GM23338 (cell line): ENCODE results near the gene HMGCS2. TPM values are rescaled to one million over a fixed set of nuclear protein-coding genes. Genes with fewer than 3 reads are reported as not detected.

Source experiments
- ATAC-seq: fragments of 200-7000 bp; cut with Tn5 transposase; 3 replicates; pipeline ENCODE4 v1.9.1; 2020
- DNase-seq: peaks from one replicate; pipeline ENCODE4 v3.0.0-alpha.2; 2015; ENCODE audit warnings: low spot score
- H2AFZ ChIP-seq: fragments of 200-600 bp; sonication (generic); 2 replicates; pipeline ENCODE4 v1.8.0; 2016; ENCODE audit warnings: antibody characterized with exemption, mild to moderate bottlenecking, moderate library complexity
- H3F3A ChIP-seq: fragments of 200-600 bp; sonication (generic); replicated peaks from 2 replicates; pipeline ENCODE4 v1.8.0; 2017; ENCODE audit warnings: antibody characterized with exemption, mixed run types, low read depth
- H3K27ac ChIP-seq: fragments of 200-600 bp; sonication (generic); 2 replicates; pipeline ENCODE4 v1.6.1; 2016; ENCODE audit warnings: low read depth
- H3K27me3 ChIP-seq: fragments of 200-600 bp; sonication (generic); 2 replicates; pipeline ENCODE4 v1.8.0; 2016; ENCODE audit warnings: mild to moderate bottlenecking, mixed run types, moderate library complexity; ENCODE audit not compliant: insufficient read depth
- H3K36me3 ChIP-seq: fragments of 200-600 bp; sonication (generic); 2 replicates; pipeline ENCODE4 v1.8.0; 2016; ENCODE audit warnings: mild to moderate bottlenecking; ENCODE audit not compliant: insufficient read depth
- H3K4me1 ChIP-seq: fragments of 200-600 bp; sonication (generic); 2 replicates; pipeline ENCODE4 v1.8.0; 2016; ENCODE audit warnings: mild to moderate bottlenecking, moderate library complexity; ENCODE audit not compliant: insufficient read depth
- H3K4me2 ChIP-seq: fragments of 200-600 bp; sonication (generic); 2 replicates; pipeline ENCODE4 v1.7.1; 2017; ENCODE audit warnings: mixed run types
- H3K4me3 ChIP-seq: fragments of 200-600 bp; sonication (generic); 2 replicates; pipeline ENCODE4 v1.6.1; 2016; ENCODE audit warnings: mixed run types
- H3K79me2 ChIP-seq: fragments of 200-600 bp; sonication (generic); replicated peaks from 2 replicates; pipeline ENCODE4 v1.8.0; 2017; ENCODE audit warnings: mild to moderate bottlenecking; ENCODE audit not compliant: insufficient read depth
- H3K9me2 ChIP-seq: fragments of 200-600 bp; sonication (generic); 2 replicates; pipeline ENCODE4 v1.8.0; 2017; ENCODE audit not compliant: insufficient read depth
- H4K20me1 ChIP-seq: fragments of 200-600 bp; sonication (generic); replicated peaks from 2 replicates; pipeline ENCODE4 v1.8.0; 2017; ENCODE audit warnings: mild to moderate bottlenecking; ENCODE audit not compliant: insufficient read depth
- H3K27ac Mint-ChIP-seq: 2 replicates; pipeline ENCODE4 v1.8.0; 2020; ENCODE audit warnings: inconsistent platforms, mild to moderate bottlenecking, moderate library complexity, mixed read lengths
- H3K27me3 Mint-ChIP-seq: 3 replicates; pipeline ENCODE4 v1.8.0; 2022; ENCODE audit warnings: low read depth, mild to moderate bottlenecking, moderate library complexity, mixed read lengths, inconsistent platforms; ENCODE audit not compliant: insufficient read depth, poor library complexity
- H3K36me3 Mint-ChIP-seq: 3 replicates; pipeline ENCODE4 v1.8.0; 2021; ENCODE audit warnings: low read depth, mild to moderate bottlenecking, inconsistent platforms, moderate library complexity, mixed read lengths
- H3K4me1 Mint-ChIP-seq: 3 replicates; pipeline ENCODE4 v1.8.0; 2020; ENCODE audit warnings: mild to moderate bottlenecking, inconsistent platforms, mixed read lengths
- H3K4me3 Mint-ChIP-seq: 3 replicates; pipeline ENCODE4 v1.8.0; 2021; ENCODE audit warnings: moderate library complexity, mild to moderate bottlenecking, inconsistent platforms, mixed read lengths
- H3K9me3 Mint-ChIP-seq: 3 replicates; pipeline ENCODE4 v1.8.0; 2020; ENCODE audit warnings: moderate library complexity, mild to moderate bottlenecking, inconsistent platforms, mixed read lengths
- EZH2 ChIP-seq: fragments of 200-600 bp; sonication (generic); IDR thresholded peaks from one replicate; pipeline ENCODE4 v1.8.0; 2017; ENCODE audit warnings: antibody characterized with exemption, mild to moderate bottlenecking, low read depth; ENCODE audit not compliant: unreplicated experiment
- EZH2phosphoT487 ChIP-seq: fragments of 200-600 bp; sonication (generic); IDR thresholded peaks from one replicate; pipeline ENCODE4 v1.8.1; 2018; ENCODE audit warnings: antibody characterized with exemption; ENCODE audit not compliant: unreplicated experiment
- JUNB ChIP-seq: IDR thresholded peaks from one replicate; pipeline ENCODE4 v1.6.1; 2016; ENCODE audit warnings: antibody characterized with exemption; ENCODE audit not compliant: unreplicated experiment
- POLR2AphosphoS5 ChIP-seq: IDR thresholded peaks from 2 replicates; pipeline ENCODE4 v1.6.1; 2016; ENCODE audit warnings: antibody characterized with exemption, low read depth
- STAT1 ChIP-seq: IDR thresholded peaks from one replicate; pipeline ENCODE4 v1.6.1; 2016; ENCODE audit warnings: antibody characterized with exemption; ENCODE audit not compliant: unreplicated experiment
- ZNF114 ChIP-seq: fragments of 250-450 bp; sonication (Bioruptor Pico); IDR thresholded peaks from 2 replicates; pipeline ENCODE4 v1.5.0; 2020; ENCODE audit warnings: mild to moderate bottlenecking, moderate library complexity
- ZNF331 ChIP-seq: fragments of 250-450 bp; sonication (Bioruptor Pico); IDR thresholded peaks from 2 replicates; pipeline ENCODE4 v1.5.0; 2020; ENCODE audit warnings: low read depth, mild to moderate bottlenecking, moderate library complexity
- ZNF462 ChIP-seq: fragments of 250-450 bp; sonication (Bioruptor Pico); IDR thresholded peaks from 2 replicates; pipeline ENCODE4 v1.5.0; 2020; ENCODE audit warnings: mild to moderate bottlenecking, moderate library complexity
- polyA plus RNA-seq: library from polyadenylated mRNA; unstranded; fragments of >200 nt; fragmentation: Nextera tagmentation; extraction: Ambion mirVana; gene quantifications from 2 replicates; pipeline ENCODE4 v1.2.1, GENCODE V29; 2016
- total RNA-seq: library from RNA; depleted of rRNA; stranded (reverse); fragments of >200 nt; shearing (Covaris generic); gene quantifications from 2 replicates; pipeline ENCODE4 v1.2.3, GENCODE V29; 2014
- TF ChIP-seq, protein P1 (sequence below): IDR thresholded peaks from one replicate; pipeline ENCODE4 v1.6.1; 2018; ENCODE audit warnings: antibody characterized with exemption; ENCODE audit not compliant: unreplicated experiment
- TF ChIP-seq, protein P2 (sequence below), 2 experiments: fragments of 200-600 bp in 1 of 2; sonication (generic) in 1 of 2; conservative IDR thresholded peaks; 2 replicates each; pipeline versions ENCODE4 v1.5.1 to v1.6.1; 2016 to 2017; ENCODE audit warnings: antibody characterized with exemption in 2 of 2, low read depth in 2 of 2, mild to moderate bottlenecking in 2 of 2, moderate library complexity in 1 of 2

Gene HMGCS2
- total and polyA plus RNA-seq, 2 experiments from 2014 or later: not detected

- no peaks in the 10 kb centered on the region for H3F3A ChIP-seq
- ATAC-seq: no peak
- no peak overlapping the region for H3K4me2 ChIP-seq
- no peaks in the 10 kb centered on the region for H4K20me1 ChIP-seq
- no peaks in the 10 kb centered on the region for H3K79me2 ChIP-seq
- Mint-ChIP-seq H3K36me3 (no peaks in the 10 kb centered on the region), H3K27ac (no peak overlapping the region), H3K4me3 (no peak overlapping the region), H3K9me3 (no peaks in the 10 kb centered on the region), H3K4me1 (no peaks in the 10 kb centered on the region), H3K27me3 (peaks cover 2% of the 10 kb centered on the region)
- TF ChIP-seq ZNF462 (CRISPR knock-in tag) (no peak), POLR2AphosphoS5 (no peak)
- no peaks in the 10 kb centered on the region for H3K27me3 ChIP-seq
- no peak overlapping the region for H3K4me3 ChIP-seq
- DNase-seq: no peak
- H3K9me2 ChIP-seq: no peaks in the 10 kb centered on the region
- no peaks in the 10 kb centered on the region for H3K4me1 ChIP-seq
- no peak overlapping the region for H2AFZ ChIP-seq
- H3K36me3 ChIP-seq: no peaks in the 10 kb centered on the region
- H3K27ac ChIP-seq: no peak overlapping the region
Observed at GRCh38 chr1:119799003-119799402, 30.3 kb upstream of the HMGCS2 start.

GRCh38 chr1:119797606-119798005, 28.9 kb upstream of the HMGCS2 start:
- H3K9me3 Mint-ChIP-seq: no peaks in the 10 kb centered on the region
- no peak overlapping the region for H3K4me3 Mint-ChIP-seq
- DNase-seq: no peak
- Histone ChIP-seq H4K20me1 (no peaks in the 10 kb centered on the region), H3F3A (no peaks in the 10 kb centered on the region), H3K9me2 (no peaks in the 10 kb centered on the region), H3K27me3 (no peaks in the 10 kb centered on the region), H3K36me3 (no peaks in the 10 kb centered on the region), H3K27ac (no peak overlapping the region), H3K4me1 (no peaks in the 10 kb centered on the region), H3K4me2 (no peak overlapping the region), H3K79me2 (no peaks in the 10 kb centered on the region), H2AFZ (no peak overlapping the region), H3K4me3 (no peak overlapping the region)
- no peak overlapping the region for H3K27ac Mint-ChIP-seq
- no peaks in the 10 kb centered on the region for H3K36me3 Mint-ChIP-seq
- no peak for ATAC-seq
- no peaks in the 10 kb centered on the region for H3K4me1 Mint-ChIP-seq
- peaks cover 2% of the 10 kb centered on the region for H3K27me3 Mint-ChIP-seq
- TF ChIP-seq EZH2phosphoT487: no peak
- TF ChIP-seq, protein P1, sequence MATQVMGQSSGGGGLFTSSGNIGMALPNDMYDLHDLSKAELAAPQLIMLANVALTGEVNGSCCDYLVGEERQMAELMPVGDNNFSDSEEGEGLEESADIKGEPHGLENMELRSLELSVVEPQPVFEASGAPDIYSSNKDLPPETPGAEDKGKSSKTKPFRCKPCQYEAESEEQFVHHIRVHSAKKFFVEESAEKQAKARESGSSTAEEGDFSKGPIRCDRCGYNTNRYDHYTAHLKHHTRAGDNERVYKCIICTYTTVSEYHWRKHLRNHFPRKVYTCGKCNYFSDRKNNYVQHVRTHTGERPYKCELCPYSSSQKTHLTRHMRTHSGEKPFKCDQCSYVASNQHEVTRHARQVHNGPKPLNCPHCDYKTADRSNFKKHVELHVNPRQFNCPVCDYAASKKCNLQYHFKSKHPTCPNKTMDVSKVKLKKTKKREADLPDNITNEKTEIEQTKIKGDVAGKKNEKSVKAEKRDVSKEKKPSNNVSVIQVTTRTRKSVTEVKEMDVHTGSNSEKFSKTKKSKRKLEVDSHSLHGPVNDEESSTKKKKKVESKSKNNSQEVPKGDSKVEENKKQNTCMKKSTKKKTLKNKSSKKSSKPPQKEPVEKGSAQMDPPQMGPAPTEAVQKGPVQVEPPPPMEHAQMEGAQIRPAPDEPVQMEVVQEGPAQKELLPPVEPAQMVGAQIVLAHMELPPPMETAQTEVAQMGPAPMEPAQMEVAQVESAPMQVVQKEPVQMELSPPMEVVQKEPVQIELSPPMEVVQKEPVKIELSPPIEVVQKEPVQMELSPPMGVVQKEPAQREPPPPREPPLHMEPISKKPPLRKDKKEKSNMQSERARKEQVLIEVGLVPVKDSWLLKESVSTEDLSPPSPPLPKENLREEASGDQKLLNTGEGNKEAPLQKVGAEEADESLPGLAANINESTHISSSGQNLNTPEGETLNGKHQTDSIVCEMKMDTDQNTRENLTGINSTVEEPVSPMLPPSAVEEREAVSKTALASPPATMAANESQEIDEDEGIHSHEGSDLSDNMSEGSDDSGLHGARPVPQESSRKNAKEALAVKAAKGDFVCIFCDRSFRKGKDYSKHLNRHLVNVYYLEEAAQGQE: no peak
- TF ChIP-seq ZNF114 (CRISPR knock-in tag): no peak
- TF ChIP-seq ZNF331 (CRISPR knock-in tag): no peak
- TF ChIP-seq, protein P2, sequence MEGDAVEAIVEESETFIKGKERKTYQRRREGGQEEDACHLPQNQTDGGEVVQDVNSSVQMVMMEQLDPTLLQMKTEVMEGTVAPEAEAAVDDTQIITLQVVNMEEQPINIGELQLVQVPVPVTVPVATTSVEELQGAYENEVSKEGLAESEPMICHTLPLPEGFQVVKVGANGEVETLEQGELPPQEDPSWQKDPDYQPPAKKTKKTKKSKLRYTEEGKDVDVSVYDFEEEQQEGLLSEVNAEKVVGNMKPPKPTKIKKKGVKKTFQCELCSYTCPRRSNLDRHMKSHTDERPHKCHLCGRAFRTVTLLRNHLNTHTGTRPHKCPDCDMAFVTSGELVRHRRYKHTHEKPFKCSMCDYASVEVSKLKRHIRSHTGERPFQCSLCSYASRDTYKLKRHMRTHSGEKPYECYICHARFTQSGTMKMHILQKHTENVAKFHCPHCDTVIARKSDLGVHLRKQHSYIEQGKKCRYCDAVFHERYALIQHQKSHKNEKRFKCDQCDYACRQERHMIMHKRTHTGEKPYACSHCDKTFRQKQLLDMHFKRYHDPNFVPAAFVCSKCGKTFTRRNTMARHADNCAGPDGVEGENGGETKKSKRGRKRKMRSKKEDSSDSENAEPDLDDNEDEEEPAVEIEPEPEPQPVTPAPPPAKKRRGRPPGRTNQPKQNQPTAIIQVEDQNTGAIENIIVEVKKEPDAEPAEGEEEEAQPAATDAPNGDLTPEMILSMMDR (conservative IDR thresholded peaks at IDR 0.05; ENCODE audit: low read depth in 2 of 2): no peak
- no peak for TF ChIP-seq POLR2AphosphoS5
- no peak for TF ChIP-seq JUNB
- no peak for TF ChIP-seq EZH2
- no peak for TF ChIP-seq STAT1
